ENCODE data around the gene MAPKAP1. TPM values are rescaled to one million over a fixed set of nuclear protein-coding genes. Genes with fewer than 3 reads are reported as not detected.
A peak's percentile ranks its signal among the peaks of the same experiment; 100 is the strongest.

MAPKAP1 gene
- total RNA-seq, 1 experiment from 2014 or later, result 147 TPM

DNA sequence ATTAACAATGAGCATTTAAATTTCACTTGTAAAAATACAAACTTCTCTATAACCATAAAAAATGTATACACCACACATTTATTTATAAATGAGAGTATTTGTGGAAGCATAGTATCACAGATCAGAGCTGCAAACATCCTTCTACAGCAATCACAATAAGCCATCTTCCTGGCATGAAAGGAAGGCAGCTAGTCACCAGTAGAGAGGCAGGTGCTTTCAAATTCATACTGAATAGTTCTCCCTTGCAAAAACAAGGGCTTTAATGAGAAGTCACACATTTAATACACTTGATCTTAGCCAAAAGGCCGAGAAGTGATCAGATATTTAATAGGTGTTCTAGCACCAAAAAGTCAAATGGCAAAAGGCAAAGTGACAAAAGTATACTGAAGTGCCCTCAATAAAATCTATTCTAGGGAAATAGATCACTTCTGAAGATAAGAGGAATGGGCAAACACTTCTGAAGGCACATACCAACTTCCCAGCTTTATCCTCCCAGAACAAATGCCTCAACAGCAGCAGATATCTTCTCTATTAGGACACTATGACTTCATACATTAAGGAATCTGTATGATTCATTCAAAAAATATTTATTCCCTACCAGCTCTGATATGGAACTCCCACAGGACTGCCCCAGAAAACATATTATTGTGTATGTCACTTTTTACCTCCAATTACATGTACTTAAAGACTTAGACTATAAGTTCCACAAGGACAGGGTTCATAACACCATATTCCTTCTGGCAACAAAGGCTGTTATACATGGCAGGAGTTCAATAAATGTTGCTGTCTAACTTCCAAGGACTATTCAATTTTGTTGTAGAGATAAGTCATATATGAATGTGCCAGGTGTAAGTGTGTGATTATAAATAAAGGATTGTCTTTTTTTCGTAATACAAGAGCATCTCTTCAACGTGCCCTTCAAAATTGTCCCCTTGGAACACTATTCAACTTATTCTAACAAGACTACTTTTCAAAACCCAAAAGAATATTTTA is 31.7 kb downstream of the MAPKAP1 start:
- DNase-seq (ENCODE audit: low read depth), result peak; percentile 78

DNA sequence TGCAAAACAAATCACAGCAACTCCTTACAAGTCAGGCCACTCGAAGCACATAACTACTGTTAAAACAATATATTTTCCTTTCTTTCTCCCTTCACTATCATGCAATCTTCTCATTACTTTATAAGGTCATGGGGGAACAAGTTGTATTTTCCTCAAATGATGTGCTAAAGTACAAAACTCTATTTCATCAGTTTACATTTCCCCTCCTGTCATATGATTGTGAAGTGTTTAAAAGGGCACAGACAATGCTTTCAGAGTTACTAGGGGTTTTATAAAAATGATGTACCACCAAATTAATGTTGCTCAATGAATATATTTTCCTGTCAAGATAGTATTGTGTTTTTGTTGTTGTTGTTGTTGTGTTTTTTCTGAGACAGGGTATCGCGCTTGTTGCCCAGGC is 34.1 kb downstream of the MAPKAP1 start:
- no peak for DNase-seq (ENCODE audit: low read depth)

DNA sequence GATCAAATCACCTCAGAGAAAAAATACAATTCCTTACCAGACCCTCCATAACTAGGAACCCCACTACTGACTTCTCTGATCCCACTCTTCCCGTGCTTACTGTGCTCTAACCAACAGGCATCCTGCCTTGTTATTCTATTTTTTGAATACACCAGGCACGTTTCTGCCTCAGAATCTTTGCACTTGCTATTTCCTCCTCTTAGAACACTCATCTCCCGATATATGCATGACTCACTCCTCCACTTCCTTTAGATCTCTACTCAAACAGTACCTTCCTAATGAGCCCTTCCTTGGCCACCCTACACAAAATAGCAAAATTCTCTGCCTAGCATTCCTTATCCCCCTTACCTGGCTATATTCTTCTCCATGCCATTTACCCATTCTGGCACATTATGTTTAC is 43.9 kb downstream of the MAPKAP1 start:
- DNase-seq (ENCODE audit: low read depth), result peak; percentile 78

DNA sequence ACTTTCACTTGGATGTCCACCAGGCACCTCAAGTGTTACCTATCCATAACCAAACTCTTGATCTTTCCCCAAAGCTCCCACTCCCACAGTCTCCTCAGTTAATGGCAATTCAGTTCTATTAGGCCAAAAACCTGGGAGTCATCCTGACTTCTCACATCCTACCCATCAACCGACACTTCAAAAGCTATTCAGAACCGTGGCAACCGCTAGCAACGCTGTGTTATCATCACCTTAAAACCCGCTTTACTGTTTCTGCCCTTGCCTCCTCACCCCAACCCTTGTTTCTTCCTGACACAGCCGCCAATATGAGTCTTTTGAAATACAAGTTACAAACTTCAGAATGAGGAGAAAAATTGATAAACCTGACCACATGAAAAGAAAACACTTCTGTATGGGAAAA is 46.5 kb downstream of the MAPKAP1 start:
- DNase-seq (ENCODE audit: low read depth), result no peak

DNA sequence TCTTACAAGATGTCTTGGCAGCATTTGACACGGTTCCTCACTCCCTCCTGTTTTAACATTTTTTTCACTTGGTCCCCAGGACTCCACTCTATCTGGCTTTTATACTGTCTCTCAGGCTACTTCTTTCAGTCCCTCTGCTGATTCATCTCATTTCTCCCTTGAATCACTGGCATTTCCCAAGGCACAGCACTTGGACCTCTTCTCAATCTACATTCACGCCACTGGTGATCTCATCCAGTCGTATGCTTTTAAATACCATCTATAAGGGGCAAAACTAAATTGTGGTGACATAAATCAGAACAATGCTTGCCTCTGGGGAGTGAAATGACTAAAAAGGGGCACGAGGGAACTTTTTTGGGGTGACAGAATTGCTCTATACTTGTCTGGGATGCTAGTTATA is 47.1 kb downstream of the MAPKAP1 start:
- DNase-seq (ENCODE audit: low read depth), result peak; percentile 76

DNA sequence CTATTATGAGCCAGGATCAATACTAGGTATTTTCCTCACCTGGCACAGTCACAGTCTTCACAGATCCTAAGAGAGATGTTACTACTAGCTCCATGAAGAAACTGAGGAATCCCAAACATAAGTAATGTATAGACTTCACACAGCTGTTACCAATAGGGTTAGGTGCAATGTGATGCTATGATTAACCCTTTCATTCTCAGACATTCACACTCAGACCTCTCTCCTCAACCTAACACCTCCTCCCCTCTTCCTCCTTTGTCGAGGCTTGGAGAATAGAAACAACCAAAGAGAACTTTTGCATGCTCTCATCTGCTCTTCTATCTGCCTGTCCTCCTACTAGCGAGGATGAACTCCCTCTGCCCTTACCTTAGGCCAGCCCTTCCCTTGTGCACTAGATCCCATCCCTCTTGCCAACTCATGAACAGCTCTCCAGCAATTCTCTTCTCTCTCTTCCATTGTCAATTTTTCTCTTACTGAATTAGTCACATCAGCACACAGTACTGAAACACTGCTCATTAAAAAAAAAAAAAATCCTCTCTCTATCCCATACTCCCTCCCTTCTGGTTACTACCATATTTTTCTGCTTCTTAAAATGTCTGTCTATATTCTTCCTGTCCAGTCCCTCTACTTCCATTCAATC is 47.7 kb downstream of the MAPKAP1 start:
- no peak for DNase-seq (ENCODE audit: low read depth)

DNA sequence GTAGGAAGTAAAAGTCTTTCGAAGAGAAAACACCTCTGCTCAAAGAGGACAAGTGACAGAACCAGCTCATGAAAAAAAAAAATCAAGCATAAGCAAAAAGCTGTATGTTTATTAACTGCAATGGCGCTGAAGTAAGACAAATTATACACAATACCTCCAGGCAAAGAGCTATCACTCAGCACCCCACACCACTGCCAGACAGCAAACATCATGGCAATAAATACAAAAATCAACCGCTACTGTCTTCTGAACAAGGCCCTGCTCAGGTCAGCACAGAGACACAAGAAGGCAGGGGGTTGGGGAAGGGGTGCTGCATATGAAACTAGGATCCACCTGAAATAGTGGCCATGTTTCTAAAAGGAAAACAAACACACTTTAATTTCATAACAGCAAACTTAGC is 50.4 kb downstream of the MAPKAP1 start:
- DNase-seq (ENCODE audit: low read depth), result no peak

DNA sequence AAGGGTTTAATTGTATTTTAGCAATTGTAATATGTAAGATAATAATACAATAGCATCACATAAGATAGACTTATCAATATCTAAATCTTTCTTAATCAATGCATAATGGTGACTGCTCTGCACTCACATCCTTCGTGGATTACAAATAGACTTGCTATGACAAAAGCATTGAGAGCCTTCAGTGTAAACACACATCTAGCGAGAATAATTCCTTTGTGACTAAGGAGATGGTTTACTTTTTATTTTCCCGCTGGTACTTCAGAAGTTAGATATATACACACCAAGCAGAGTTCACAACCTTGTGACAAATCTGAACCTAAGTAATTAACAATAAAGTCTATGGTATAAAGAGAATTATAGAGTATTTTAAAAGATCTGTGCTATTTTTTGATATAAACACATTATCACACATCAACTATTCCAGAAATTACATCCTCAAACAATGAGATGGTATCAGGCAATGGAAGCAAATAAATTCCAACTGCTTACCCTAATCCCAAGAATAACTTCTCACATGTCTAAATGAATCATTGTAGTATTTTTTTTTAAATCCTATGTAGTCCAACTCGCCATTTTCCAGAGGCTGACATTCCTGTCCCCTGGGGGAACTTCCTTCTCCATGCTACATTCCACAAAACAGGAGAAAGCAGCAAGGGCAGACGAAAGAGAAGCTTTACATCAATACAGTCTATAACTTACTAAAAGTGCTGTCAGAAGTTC is 51.2 kb downstream of the MAPKAP1 start:
- no peak for DNase-seq (ENCODE audit: low read depth)

DNA sequence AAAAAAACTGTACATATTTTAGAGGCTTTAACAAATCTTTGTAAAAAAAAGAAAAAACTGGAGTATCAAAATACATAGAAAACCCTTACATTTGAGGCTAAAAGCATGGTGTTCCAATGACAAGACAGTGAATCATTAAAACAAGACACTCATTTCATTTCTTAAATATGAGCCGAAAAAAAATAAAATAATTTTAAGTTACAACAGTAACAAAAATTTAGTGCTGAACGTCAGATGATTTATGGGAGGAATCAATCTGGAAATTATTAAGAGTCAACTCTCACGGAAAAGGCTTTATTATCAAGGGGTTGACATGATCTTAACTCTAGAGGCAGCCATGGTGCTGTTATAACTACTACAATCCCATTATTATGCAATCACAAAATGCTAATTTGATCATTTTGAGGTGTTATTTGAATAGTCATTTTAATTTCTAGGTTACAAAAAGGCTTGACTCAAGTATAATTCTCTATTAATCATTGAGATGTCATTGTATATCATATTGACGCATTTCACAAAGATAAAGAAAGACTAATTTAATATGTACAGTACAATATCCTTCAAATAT is 51.9 kb downstream of the MAPKAP1 start:
- DNase-seq (ENCODE audit: low read depth), result no peak

DNA sequence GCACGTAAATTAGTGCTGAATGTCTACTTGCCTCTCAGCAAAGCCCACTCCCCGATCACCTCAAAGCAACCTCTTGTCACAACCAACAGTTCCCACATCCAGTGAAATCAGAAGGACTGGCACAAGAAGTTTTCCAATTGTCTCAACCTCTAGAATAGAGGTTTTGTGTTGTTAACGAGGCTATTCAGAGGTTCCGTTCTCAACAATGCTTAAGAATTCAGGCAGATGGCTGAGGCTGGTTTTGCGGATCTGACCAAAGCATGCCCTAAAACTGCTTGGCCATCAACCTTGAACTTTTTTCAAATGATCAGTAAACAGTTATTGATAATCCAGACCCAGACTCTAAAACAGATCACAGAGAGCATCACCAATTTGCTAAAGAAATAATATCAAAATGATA is 52.9 kb downstream of the MAPKAP1 start:
- no peak for DNase-seq (ENCODE audit: low read depth)

DNA sequence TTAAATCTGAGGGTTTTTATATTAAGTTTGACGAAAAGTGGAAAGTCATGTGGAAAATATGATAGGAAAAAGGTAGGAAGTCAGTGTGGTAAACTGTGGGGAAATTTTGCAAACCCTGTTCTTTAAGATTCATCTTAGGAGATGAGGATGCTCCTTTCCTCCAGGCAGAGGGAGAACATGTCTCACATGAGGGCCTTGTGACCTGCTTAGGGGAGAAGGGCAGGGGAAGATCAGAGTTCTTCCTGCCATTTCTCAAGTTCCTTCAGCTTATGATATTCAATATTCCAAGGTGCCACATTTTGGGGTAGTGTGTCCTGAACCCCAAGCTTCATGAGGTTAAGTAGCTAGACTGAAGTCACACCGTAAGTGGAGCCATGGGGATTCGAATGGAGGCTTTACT is 53.7 kb downstream of the MAPKAP1 start:
- no peak for DNase-seq (ENCODE audit: low read depth)

DNA sequence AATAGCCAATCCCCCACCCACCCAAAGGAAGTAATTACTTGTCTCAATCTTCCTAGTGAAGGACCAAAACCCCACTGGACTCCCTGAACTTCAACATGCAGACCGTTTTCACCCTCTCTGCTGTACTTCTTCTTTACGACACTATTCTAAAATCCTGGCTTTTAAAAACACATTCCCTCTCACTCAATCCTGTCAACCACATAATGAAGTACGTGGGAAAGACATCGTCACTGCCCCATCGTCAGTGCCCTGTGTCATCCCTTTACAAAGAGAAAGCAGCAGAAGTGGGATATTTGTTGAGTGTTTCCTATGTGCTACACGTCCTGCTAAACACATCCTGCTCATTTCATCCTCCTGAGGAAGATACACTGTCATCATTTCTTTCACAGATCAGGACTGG is 54.2 kb downstream of the MAPKAP1 start:
- no peak for DNase-seq (ENCODE audit: low read depth)

DNA sequence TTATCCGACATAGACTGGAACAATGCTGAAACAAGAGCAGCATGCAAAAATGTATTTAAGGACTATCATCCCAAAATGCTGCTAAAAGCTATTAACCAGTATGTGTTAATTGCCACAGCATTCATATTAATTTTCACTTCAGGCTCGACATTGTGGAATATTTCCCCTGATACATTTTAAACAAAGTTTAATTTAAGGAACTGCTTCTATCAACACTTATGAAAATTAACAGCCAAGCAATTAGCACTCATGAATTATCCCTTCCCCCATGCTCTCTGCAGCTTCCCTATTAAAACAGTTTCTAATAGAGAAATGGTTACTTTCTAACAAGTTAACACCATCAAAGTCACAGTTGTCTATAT is 54.8 kb downstream of the MAPKAP1 start:
- no peak for DNase-seq (ENCODE audit: low read depth)

DNA sequence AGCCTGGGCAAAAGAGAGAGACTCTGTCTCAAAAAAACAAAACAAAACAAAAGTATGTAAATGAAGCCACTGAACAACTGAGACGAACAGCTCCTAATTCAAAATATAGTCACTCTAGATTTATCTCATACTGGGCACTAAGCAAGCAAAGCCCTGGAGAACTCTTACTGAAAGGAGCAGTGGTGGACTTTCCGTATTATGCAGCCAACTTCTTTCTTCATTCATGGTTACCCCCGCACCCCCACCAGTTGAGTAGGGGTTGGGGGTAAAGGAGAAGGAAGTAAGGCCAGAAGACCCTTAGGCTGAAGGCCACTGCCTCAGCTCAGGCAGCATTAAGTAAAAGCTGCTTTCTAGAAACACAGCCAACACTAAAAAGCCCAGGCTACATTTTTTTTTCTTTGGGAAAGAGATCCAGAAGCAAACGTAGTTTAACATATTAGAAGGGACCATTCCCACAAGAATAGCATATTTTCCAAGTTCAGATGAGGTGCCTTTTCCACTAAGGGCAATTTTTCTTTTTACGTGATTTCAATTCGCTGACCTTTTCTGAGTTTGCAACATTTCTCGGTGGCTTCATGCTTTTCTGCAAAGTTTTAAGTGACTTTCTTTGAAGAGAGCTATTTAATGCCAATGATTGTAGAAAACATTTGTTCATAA is 55.3 kb downstream of the MAPKAP1 start:
- DNase-seq (ENCODE audit: low read depth), result no peak

DNA sequence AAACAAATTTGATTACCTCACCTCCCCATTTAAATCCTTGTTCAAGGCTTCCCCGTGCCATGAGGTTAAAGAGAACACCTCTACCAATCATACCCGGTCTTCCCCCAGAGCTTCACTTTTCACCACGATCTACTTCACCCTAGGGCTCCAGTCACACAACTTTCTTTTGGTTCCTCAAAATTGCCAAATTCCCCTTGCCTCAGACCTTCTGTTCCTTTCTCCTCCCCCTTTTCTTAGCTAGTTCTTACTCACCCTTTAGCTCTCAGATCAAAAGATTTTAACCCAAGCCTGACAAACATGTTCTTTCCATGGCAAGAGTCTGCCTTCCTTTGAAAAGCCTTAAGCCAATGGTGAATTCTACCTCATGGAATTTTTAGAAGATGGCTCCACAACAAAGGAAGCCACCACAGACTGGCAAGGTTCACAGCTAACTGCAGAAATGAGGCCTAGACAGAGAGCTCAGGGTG is 56.7 kb downstream of the MAPKAP1 start:
- peak; percentile 41 for DNase-seq (ENCODE audit: low read depth)

DNA sequence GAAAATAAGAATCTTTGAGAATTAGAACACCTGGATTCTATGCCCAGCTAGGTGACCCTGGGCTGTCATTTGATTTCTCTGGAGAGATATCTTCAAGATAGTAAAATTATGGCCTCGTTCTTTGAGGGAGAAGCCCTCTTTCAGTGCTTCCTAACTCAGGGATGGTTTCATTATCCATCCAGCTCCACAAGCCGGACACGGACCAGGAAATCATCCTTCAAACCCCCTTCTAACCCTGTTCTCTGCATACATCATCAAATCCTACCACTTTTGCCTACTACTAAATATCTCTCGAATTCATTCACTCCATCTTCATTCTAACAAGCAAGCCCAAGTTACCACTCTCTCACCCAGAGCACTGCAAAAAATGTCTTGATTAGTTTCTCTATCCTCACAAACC is 57.2 kb downstream of the MAPKAP1 start:
- peak; percentile 41 for DNase-seq (ENCODE audit: low read depth)

DNA sequence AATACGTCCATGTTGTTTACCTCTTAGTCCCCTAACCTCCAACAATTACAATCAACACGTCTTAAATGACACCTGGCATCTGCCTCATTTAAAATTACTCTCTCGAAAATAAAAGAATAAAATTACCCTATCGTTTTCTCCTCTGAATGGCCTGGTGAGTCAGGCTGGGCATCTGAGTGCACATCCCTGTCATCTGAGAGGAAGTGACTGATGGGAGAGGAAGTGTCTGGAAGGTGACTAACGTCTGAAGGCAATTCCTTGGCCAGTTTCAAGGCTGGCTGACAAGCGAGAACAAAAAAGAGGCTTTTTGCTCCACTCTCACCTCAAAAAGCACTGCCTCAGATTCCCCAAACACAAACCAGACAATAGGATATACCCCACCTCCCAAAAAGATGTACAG is 57.7 kb downstream of the MAPKAP1 start:
- DNase-seq (ENCODE audit: low read depth), result peak; percentile 95

DNA sequence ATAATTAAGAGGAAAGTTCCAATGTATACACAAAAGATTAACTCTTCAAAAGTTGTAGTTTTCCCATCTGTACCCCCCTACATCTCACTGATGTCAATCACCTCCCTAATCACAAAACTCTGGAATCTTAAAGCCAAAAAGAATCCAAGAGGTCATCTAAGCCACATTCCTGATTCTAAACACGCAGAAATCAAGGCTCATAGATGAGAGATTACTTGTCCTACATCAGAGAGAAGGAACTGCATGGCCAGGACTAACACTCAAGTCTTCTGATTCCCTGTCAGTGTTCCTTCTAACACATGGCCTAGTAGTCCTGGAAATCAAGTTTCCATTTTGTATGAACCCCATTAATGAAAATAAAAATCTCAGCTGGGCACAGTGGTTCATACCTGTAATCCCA is 58.7 kb downstream of the MAPKAP1 start:
- DNase-seq (ENCODE audit: low read depth), result no peak

DNA sequence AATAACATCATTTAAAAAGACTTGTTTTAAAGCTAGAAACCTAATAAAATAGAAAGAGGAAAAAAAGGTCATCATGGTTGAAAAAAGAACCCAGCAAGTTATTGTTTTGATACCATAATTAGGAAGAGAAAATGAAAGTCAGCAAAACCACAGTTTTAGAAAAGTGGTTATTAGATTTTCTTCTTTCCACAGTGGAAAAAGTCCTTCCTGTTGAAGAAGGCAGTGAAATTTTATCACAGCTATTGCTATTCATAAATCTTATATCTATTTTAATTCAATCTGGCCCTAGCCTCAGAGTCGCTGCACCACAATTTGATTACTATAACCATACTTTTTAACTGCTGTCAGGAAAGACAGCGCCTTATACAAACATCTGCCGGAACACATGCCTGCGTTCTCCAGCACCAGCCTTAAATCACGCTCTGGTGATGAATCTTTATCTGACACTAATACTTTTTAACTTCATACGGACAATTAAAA is 60.3 kb downstream of the MAPKAP1 start:
- DNase-seq (ENCODE audit: low read depth), result no peak

DNA sequence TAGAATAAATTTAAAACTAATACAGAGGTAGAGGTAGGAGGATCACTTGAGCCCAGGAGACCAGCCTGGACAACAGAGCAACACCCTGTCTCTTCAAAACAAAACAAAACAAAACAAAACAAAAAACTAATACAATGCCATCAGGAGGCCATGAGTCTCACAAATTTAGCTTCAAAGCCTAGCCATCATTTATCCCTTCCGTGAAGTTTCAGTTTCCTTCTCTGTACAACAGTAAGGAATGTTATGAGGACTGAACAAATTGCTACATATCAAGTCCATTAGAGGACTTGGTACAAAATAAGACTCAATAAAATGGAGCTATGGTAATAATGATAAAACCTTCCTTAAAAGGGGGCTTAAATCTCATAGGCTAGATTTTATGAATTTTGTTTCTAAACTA is 60.8 kb downstream of the MAPKAP1 start:
- DNase-seq (ENCODE audit: low read depth), result no peak

DNA sequence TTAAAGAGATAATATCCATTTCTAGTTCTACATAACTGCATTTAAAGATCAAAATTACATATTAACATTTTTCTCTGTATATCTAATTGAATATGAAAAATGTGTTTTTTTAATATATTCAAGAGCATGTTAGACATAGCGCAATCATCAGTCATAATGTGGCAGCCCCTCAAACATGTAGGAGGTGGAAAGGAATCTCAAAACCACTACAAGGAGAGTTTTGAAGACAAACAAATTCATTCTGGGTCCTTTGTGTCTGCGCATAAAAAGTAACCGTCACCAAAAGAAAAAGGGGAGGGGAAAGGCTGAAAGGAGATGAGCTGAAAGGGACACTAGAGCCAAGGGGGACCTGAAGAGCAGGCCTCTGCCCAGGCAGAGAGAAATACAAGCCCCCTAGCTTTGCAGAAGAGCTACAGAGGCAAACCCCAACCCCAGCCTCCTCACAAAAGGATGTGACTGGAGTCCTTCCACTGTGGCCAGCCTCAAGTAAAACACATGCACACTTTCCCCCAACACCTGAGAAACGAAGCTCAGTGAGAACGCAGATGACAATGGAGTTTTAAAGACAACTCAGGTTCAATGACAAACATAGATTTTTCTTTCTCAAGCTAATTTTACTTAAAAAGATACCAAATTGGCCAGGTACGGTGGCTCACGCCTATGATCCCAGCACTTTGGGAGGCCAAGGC is 62.0 kb downstream of the MAPKAP1 start:
- no peak for DNase-seq (ENCODE audit: low read depth)
